Measurements from ENCODE around the gene KRT6C. TPM values are rescaled to one million over a fixed set of nuclear protein-coding genes. Genes with fewer than 3 reads are reported as not detected.
"Not testable (repeated sequence)": the region's sequence is repeated elsewhere in the genome, so short reads cannot be mapped to it uniquely, and the experiment has no call there.

The KRT6C gene
- not detected in 2 replicates for total RNA-seq

DNA sequence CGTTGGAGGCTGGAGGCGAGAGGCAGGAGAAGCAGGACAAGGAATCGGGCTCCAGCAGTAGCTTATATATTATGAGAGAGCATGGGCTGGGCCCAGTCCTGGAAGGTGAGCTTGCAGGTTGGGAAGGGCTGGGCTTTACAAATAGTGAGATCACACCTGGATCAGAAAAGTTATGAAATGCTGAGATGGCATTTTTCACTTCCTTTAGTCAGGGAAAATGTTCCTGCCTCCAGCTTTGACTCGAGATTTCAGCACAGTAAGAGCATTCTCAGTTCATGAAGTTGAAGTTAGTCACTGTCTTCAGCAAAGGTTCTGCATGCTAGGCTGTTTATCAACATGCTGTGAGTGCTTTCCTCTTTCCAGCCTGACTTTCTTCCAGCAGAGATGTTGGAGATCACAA is at the start of gene KRT6C:
KRT6C (minus strand) TSS at position 38 of the 400 bp plus-strand sequence. CDS start 68 bp downstream, outside the sequence.
- no peak for DNase-seq (ENCODE audit: low read depth in 2 of 2)

DNA sequence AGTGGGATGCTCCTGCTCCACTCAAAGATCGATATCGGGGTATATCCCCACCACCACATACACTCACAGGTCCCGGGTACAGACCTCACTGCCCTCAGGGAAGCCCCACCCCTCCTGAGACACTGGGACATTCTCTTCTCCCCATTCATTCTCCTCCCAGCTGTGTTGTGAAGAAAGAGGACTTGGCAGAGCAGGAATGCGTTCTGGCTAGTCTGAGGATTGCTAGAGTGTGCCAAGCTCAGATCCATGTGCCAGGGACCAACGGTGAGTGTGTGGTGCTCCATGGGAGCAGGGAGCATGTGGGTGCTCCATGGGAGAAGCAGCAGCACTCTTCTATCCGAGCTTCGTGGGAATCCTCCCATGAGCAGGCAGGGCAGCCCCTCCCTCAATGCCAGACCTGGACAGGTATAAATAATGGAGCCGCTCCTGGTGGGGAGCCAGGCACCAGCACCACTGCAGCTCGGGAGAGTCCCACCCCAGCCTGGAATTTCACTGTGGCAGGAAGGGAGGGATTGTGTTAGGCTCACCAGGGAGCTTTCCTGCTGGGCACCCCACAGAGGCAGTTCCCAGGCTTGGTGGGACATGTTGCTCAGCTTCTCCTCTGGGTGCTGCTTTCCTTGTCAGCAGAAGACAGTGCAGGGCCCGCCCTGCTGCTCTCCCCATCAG is 48.9 kb upstream of the KRT6C start:
- DNase-seq (ENCODE audit: low read depth in 2 of 2), result no peak

DNA sequence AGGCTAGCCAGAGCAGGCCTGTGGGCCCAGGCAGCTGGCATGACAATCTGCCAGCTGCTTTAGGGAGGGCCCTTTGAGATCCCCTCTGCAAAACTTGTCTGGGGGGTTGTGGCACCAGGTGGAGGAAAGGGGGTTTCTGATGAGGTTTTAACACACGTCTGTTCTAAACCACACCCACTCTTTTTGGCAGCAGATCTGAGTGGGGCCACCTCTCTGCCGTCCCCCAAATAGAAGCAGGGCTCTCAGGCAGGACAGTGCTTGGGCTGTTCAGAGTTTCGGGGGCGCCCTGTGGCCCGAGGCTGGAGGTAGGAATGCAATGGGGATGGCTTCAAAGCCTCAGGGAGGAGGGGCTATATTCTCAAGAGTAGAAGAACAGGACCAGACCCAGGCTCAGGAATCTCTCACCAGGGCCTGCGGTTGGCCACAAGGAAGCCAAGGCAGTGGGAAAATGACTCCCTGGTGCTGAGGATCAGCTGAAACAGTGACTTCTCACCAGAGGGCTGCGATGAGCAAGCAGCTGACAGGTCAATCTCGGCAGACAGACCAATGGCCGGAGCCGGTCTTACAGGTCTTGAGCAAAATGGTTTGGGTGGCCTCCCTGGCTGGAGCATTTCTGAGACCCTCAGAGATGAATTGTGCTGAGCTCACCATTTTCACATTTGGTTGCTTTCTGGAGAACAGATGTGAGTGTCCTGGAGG is 48.1 kb upstream of the KRT6C start:
- DNase-seq (ENCODE audit: low read depth in 2 of 2), result no peak

DNA sequence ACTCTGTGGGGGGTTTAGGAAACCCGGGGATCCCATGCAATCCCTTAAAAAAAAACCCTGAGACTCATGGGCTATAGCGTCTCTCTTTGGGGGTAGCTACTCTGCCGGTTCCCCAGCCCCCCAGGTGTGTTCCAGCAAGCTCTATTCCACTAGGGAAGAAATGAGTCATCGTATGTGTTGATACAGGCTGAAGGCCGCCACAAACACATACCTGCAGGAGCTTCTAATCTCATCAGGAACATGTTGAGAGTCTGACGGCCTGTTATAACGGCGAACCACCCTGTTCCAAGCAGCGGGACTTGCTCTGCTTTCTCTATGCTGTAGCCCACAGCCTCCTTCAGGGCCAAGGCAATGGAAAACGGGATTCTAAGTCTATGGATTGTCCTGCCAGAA is 47.6 kb upstream of the KRT6C start:
- peak in 1 of 2 donors; percentile 22 for DNase-seq (ENCODE audit: low read depth in 2 of 2)

DNA sequence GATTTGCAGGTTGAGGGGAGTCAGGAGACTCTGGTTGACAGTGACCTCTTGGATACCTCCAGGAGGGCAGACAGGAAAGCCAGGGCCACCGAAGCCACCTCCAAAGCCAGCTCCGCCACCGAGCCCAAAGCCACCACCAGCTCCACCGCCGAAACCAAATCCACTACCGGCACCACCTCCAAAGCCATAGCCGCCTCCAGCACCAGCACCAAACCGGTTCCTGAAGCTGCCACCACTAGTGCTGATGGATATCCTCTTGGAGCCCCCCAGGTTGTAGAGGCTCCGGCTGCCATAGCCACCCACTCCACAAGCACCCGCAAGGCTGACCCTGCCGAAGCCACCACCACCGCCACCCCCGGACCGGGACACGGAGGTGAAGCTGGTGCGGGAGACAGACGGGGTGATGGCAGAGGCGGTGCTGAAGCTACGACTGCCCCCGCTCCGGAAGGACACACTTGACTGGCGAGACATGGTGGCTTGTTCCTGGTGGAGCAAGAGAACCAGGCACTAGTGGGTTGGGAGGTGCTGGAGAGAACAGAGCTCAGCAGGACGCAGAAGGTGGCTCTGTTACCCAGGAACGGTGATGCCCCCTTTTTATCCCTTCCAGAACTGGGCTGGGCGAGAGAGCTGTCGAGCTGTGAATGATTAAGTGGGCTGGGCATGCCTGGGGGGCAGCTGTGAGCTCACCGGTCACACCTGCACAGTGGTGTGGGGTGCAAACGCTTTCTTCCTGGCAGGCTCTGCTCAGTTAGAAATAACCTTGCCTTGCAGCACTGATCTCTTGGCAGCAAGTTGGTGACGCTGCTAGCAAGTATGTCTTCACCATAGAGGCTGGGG is 46.4 kb upstream of the KRT6C start, which contains the start of gene KRT5:
KRT5 (minus strand) TSS at position 569 of the 837 bp plus-strand sequence; CDS start at position 471, 98 bp downstream.
- DNase-seq (ENCODE audit: low read depth in 2 of 2), result no peak

DNA sequence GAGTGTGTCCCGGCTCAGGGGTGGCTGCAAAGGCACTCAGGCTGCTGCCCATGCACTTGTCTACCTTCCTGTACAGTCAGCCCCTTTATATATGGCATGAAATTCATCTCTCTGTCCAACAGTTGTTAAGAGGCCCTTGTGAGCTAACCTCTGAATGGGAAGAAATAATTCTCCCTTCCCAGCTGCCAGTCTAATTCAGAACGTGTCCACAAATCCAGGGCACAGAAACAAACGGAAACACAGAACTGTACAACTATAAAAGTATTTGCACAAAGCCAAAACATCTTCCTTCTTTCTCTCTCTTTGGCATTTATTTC is 45.7 kb upstream of the KRT6C start:
- DNase-seq (ENCODE audit: low read depth in 2 of 2), result no peak

DNA sequence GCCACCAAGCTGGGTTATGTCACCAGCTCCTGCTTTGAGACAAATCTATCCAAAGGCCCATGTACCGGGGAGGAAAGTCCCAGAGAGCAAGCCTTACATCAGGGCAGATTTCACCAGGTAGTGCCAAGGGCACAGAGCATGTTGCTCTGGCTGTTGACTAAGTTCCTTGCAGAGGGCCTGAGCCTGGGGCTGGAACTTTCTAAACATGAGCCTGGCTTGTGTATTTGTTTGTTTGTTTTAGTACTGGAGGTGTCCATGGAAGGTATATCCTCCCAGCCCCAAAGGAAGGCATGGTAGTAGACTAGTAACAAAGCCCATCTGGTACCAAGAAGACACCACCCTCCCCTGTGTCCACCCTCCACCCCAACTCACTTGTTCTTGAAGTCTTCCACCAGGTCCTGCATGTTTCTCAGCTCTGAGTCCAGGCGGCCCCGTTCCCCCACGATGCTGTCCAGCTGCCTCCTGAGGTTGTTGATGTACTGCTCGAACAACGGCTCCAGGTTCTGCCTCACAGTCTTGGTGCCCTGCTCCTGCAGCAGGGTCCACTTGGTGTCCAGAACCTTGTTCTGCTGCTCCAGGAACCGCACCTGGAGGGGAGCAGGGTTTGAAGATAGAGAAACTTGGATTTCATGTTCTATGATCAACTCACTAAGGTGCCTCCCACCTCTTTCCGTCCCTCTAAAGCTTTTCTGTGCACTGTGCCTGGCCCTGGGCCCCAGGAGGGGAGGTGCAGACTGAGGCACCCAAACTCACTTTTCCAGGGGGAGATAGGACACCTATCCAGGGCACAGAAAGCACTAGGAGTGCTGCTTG is 45.2 kb upstream of the KRT6C start:
- DNase-seq (ENCODE audit: low read depth in 2 of 2), result no peak

DNA sequence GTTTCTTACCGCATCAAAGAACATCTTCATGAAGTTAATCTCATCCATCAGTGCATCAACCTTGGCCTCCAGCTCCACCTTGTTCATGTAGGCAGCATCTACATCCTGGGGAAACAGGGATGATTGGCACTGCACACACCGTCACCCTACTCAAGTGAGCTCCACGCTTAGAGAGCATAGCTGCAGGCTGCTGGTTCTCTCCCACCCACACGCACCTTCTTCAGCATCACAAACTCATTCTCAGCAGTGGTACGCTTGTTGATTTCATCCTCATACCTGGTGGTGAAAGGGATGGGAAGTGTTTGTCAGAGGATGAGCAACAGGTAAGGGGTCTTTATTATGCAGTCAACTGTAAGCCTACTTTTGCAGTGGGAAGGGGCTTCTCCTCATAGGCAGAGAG is 44.3 kb upstream of the KRT6C start:
- DNase-seq (ENCODE audit: low read depth in 2 of 2), result no peak

DNA sequence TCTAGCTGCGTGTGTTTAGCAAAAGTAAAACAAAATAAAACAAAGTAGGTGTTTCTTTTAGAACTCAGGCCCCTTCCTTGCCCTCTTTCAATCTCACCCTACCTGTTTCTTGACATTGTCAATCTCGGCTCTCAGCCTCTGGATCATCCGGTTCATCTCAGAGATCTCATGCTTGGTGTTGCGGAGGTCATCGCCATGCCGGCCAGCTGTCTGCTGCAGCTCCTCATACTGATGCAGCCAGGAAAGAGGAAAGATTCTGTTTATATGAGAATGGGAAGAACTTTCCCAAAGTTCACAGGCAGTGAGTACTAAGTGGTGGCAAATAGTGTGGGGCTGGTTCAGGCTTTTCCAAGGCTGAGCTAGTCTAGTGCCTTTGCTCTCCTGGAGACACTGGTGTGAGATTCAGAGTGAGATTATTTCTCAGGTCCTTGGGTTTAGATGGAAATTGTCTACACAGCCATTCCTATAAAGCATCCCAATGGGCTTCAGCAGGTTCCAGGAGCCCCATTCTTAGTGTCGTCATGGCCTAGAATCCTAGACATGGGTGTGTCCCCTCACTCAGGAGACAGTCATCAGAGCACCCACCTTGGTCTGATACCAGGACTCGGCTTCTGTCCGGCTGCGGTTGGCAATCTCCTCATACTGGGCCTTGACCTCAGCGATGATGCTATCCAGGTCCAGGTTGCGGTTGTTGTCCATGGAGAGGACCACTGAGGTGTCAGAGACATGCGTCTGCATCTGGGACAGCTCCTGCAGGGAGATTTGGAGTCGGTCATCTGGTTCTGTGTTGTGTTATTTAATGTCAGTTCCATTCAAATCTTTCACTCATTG is 43.6 kb upstream of the KRT6C start:
- DNase-seq (ENCODE audit: low read depth in 2 of 2), result no peak

DNA sequence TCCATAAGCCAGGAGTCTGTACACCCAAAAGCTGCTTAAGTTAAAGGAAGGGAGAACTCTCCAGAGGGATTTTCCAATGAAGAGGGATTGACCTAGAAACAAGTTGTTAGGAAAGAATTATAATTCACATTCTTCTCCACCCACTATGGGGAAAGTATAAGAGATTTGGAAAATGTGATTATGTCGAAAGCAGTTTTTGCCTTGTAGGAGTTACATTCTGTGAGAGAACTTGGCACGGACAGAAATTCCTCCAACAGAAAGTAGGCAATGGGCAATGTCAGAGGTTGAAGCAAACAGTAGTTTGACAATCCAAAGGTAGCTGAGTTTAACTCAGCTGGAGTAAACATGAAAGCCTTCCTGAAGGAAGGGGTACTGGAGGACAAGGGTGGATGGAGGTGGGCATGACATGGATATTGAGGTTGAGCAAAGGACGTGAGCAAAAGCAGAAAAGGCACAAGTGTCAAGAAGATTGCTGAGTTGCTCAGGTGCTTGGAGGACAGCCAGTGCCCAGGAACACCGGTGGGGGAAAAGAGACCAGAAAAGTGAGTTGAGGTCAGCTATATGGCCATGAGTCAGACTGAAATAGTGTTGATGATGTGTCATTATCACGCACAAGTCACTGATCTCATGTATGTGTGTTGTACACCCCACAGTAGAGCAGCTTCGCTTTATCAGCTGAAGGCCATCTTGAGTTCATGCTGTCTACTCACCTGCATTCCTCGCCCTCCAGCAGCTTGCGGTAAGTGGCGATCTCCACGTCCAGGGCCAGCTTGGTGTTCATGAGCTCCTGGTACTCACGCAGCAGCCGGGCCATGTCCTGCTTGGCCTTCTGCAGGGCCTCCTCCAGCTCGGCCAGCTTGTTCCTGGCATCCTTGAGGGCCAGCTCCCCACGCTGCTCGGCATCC is 42.6 kb upstream of the KRT6C start:
- no peak for DNase-seq (ENCODE audit: low read depth in 2 of 2)

DNA sequence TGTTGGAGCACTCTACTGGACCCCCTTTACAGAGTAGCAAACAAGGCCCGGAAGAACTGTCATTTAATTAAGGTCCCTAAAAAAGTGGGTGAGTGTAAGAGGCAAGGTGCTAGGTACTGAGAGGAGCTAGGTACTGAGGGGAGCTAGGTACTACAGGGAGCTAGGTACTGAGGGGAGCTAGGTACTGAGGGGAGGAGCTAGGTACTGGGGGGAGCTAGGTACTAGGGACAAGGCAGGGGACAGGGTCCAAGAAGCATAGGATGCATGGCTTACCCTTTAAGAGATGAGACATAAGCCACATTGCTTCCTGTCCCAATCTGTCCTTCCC is 41.7 kb upstream of the KRT6C start:
- DNase-seq (ENCODE audit: low read depth in 2 of 2), result no peak

DNA sequence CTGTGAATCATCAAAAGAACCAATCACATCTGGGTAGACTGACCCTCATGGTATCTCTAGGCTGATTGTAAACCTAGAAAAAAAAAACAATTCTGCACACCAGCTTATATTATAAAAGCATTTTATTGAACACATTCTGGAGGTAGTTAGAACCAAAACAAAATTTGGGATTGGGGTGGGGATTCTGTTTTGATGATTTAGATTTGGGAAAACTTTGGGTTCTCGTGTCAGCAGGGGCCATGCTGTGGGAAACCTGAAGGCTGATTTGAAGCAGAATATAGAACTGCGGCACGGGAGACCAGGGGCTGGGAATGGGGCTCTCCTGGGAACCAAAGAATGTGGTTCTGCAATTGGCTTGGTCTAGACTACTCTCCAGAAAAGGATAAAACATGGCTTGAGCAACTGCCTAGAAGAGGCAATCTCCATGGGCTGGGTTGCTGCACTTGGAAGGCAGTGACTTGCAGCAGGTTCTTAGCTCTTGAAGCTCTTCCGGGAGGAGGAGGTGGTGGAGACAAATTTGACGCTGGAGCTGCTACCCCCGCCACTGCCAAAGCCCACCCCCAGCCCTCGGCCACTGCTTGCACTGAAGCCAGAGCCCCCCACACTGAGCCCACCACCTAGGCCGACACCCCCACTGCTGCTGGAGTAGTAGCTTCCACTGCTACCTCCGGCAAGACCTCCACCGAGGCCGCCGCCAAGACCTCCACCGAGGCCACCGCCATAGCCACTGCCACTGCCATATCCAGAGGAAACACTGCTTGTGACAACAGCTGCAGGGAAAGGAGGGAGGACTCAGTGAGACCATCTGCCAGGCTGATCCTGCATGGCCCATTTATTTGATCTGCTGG is 41.1 kb upstream of the KRT6C start:
- DNase-seq (ENCODE audit: low read depth in 2 of 2), result no peak

DNA sequence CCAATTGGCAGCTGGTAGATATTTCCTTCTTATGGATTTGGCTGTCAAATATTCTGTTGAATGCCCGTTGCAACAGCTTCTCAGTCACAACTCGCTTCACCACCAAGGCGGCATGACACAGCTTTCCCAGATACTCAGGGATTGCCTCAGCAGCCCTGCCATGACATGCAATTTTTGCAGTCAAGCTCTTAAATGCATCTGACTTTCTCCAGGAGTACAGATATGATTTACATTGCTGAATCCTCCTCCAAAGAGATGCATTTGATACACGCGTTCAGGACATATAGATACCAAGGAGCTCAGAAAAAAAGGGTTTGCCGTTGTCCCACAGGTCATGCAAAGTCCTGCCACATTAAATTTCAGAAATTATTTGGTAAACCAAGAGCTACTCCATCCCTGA is 40.1 kb upstream of the KRT6C start:
- DNase-seq (ENCODE audit: low read depth in 2 of 2), result no peak

DNA sequence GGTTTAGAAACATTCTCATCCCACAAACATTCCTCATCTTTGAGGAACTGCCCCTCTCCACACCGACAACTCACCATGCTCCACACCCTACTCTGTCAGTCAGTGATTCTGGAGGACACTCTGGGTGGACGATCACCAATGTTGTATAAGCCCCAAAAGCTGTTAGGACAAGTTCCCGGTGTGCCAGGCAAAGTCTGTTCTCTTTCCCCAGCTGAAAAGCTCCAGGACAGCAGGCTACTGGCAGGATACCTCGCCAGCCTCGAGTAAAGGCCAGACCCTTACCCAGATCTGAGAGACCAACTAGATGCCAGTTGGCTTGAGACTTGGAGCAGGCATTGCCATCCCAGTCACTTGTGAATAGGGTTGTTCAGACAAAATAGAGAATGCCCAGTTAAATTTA is 34.6 kb upstream of the KRT6C start:
- no peak for DNase-seq (ENCODE audit: low read depth in 2 of 2)

DNA sequence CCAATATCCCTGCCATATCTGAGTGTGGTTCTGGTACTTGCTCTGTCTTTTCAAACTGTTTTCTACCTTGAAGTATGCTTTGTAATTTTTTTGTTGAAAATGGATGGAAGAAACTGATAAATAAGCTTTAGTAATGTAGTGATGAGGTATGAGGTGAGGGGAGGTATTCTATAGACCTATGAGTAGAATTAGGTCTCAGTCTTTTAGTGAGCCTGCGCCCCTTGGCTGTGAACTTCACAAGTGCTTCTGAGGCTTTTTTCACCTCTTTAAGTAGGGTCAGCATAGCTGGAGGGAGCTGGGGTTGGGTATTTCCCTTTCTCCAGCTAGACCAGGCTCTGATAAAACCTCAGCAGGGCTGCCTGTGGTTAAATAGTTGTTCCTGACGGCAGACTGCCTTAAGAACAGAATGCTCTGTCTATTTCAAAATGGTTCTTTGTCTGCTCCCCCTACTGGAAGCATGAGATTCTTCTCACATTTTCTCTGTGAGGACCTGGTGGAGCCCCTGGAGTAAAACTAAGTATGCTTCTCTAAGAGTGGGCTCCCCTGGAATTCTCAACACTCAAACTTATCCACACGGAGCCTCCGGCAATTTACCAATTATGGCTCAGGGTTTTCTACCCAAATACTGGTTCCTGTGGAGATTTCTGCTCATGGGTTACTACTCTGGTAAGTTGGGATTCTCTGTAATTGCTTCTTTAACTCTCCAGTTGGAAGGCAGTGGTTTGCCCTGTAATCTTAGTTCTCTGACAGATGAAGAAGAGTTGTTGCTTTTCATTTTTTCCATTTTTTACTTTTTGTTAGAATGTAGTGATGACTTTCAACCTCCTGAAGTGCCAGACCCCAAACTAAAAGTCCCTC is 33.5 kb upstream of the KRT6C start:
- DNase-seq (ENCODE audit: low read depth in 2 of 2), result peak; percentile 45 to 49

DNA sequence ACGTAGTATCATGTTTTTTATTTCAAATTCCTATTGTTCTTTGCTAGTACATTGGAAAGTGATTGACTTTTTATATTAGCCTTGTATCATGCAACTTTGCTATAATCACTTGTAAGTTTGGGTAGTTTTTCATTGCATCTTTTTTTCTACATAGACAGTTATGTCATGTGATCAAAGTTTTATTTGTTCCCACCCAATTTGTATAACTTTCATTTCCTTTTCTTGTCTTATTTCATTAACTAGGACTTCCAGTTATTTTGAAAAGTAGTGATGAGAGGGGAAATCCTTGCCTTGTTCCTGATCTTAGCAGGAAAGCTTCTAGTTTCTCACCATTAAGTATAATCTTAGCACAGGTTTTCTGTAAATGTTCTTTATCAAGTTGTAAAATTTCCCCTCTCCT is 29.3 kb upstream of the KRT6C start:
- DNase-seq (ENCODE audit: low read depth in 2 of 2), result no peak

DNA sequence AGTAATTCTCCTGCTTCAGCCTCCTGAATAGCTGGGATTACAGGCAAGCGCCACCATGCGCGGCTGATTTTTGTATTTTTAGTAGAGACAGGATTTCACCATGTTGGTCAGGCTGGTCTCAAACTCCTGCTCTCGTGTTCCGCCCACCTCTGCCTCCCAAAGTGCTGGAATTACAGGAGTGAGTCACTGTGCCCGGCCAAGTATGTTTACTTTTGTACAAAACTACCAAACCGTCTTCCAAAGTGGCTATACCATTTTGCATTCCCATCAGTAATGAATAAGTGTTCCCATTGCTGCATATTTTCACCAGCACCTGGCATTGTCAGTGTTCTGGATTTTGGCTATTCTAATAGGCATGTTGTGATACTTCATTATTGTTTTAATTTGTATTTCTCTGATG is 27.9 kb upstream of the KRT6C start:
- no peak for DNase-seq (ENCODE audit: low read depth in 2 of 2)

DNA sequence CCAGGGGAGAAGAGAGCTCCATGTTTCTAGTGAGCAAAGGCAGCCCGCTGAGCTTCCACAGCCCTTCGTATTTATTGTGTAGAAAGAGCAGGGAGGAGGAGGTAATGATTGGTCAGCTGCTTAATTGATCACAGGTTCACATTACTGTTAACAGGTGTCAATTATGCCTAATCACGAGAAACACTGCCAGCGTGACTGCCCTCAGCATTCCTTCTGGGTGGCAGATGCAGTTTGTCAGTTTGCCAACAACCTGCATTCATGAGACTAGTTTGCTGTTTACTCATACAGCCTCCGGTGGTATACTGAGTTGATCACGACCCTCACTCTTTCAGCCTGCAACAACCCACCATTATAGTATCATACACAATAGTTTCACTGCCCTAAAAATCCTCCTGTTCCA is 27.0 kb upstream of the KRT6C start:
- not testable (repeated sequence) for DNase-seq (ENCODE audit: low read depth in 2 of 2)
